Esophagus muscularis mucosa (tissue), 4 donors: ENCODE results near the gene HS1BP3.

Source experiments
- CTCF ChIP-seq, 3 experiments: fragments of 200-600 bp in 2 of 3; fragments of 450-650 bp in 1 of 3; sonication (generic) in 2 of 3; IDR thresholded peaks; one replicate each; pipeline ENCODE4 v1.5.1; 2017 to 2019; ENCODE audit warnings: antibody characterized with exemption in 3 of 3, mild to moderate bottlenecking in 2 of 3, moderate library complexity in 1 of 3
- EP300 ChIP-seq: sonication (generic); formaldehyde crosslinking; IDR thresholded peaks from one replicate; pipeline ENCODE4 v1.6.1; 2017; ENCODE audit warnings: antibody characterized with exemption
- POLR2A ChIP-seq: fragments of 450-650 bp; IDR thresholded peaks from one replicate; pipeline ENCODE4 v1.6.1; 2017; ENCODE audit warnings: antibody characterized with exemption, moderate library complexity, mild to moderate bottlenecking, low read depth
- POLR2AphosphoS5 ChIP-seq, 2 donors: sonication (generic); formaldehyde crosslinking; IDR thresholded peaks; one replicate each; pipeline ENCODE4 v1.6.1; 2017; ENCODE audit warnings: antibody characterized with exemption in 2 of 2

- no peak for TF ChIP-seq CTCF (IDR thresholded peaks at IDR 0.05)
- no peak for TF ChIP-seq POLR2A
- TF ChIP-seq EP300: no peak
- TF ChIP-seq POLR2AphosphoS5 (IDR thresholded peaks at IDR 0.05): no peak
Measured at GRCh38 chr2:20666005-20666303, 15.1 kb upstream of the HS1BP3 start.
